DOHH2 (cell line): Measurements from ENCODE around the gene TNIP3.
"Not testable (repeated sequence)": the region's sequence is repeated elsewhere in the genome, so short reads cannot be mapped to it uniquely, and the experiment has no call there.

ENCODE experiments used
- H3F3A ChIP-seq: fragments of 200-600 bp; sonication (generic), shearing (Covaris generic); 2 replicates; pipeline ENCODE4 v1.6.0; 2016; ENCODE audit warnings: antibody characterized with exemption, mild to moderate bottlenecking; ENCODE audit not compliant: control insufficient read depth, insufficient read depth
- H3K27ac ChIP-seq: fragments of 200-600 bp; sonication (generic); 2 replicates; pipeline ENCODE4 v1.5.1; 2014; ENCODE audit warnings: low read depth, mild to moderate bottlenecking, low read length, moderate library complexity
- H3K27me3 ChIP-seq: fragments of 200-600 bp; sonication (generic); 2 replicates; pipeline ENCODE4 v1.6.1; 2014; ENCODE audit warnings: mild to moderate bottlenecking, low read length, mixed read lengths; ENCODE audit not compliant: control insufficient read depth
- H3K36me3 ChIP-seq: fragments of 200-600 bp; sonication (generic); 2 replicates; pipeline ENCODE4 v1.6.1; 2014; ENCODE audit warnings: mild to moderate bottlenecking, low read length, moderate library complexity, mixed read lengths; ENCODE audit not compliant: control insufficient read depth
- H3K4me1 ChIP-seq: fragments of 200-600 bp; sonication (generic); 2 replicates; pipeline ENCODE4 v1.6.1; 2014; ENCODE audit warnings: mild to moderate bottlenecking, low read length, mixed read lengths; ENCODE audit not compliant: control insufficient read depth
- H3K4me2 ChIP-seq: fragments of 200-600 bp; sonication (generic); 2 replicates; pipeline ENCODE4 v1.6.0; 2014; ENCODE audit warnings: mild to moderate bottlenecking, low read length, moderate library complexity
- H3K4me3 ChIP-seq: fragments of 200-600 bp; sonication (generic); 2 replicates; pipeline ENCODE4 v1.5.1; 2014; ENCODE audit warnings: mild to moderate bottlenecking, low read length, mixed read lengths
- H3K79me2 ChIP-seq: fragments of 200-600 bp; sonication (generic); 2 replicates; pipeline ENCODE4 v1.6.1; 2014; ENCODE audit warnings: mild to moderate bottlenecking, low read length, mixed read lengths; ENCODE audit not compliant: control insufficient read depth
- H3K9me2 ChIP-seq: fragments of 200-600 bp; sonication (generic); replicated peaks from 2 replicates; pipeline ENCODE4 v1.6.1; 2014; ENCODE audit warnings: mild to moderate bottlenecking, low read length, mixed read lengths; ENCODE audit not compliant: control insufficient read depth
- H3K9me3 ChIP-seq: fragments of 200-600 bp; sonication (generic); 2 replicates; pipeline ENCODE4 v1.6.1; 2014; ENCODE audit warnings: antibody characterized with exemption, low read length, mixed read lengths; ENCODE audit not compliant: control insufficient read depth, insufficient read depth
- H4K20me1 ChIP-seq: fragments of 200-600 bp; sonication (generic); 2 replicates; pipeline ENCODE4 v1.6.0; 2014; ENCODE audit warnings: low read depth, mild to moderate bottlenecking, antibody characterized with exemption, low read length, moderate library complexity; ENCODE audit not compliant: control insufficient read depth, insufficient read depth
- CTCF ChIP-seq: fragments of 200-600 bp; sonication (generic); IDR thresholded peaks from one replicate; pipeline ENCODE4 v1.5.1; 2014; ENCODE audit warnings: antibody characterized with exemption, mild to moderate bottlenecking, low read depth, low read length; ENCODE audit not compliant: poor library complexity, severe bottlenecking
- EZH2phosphoT487 ChIP-seq: fragments of 200-600 bp; sonication (generic); IDR thresholded peaks from 2 replicates; pipeline ENCODE4 v1.6.1; 2017; ENCODE audit warnings: borderline replicate concordance, mild to moderate bottlenecking, antibody characterized with exemption, low read length, moderate library complexity, mixed read lengths

TNIP3 gene

GRCh38 chr4:121177246-121178137 is 13.4 kb upstream of the TNIP3 start:
- Histone ChIP-seq H3K36me3 (no peaks in the 10 kb centered on the region), H3K4me2 (no peak overlapping the region), H4K20me1 (no peaks in the 10 kb centered on the region), H3K27ac (no peak overlapping the region), H3K4me1 (no peaks in the 10 kb centered on the region), H3K9me3 (no peaks in the 10 kb centered on the region), H3K27me3 (no peaks in the 10 kb centered on the region), H3F3A (no peaks in the 10 kb centered on the region), H3K9me2 (no peaks in the 10 kb centered on the region; the same call in 1 of the 2 replicates), H3K4me3 (no peak overlapping the region), H3K79me2 (no peaks in the 10 kb centered on the region)
- TF ChIP-seq EZH2phosphoT487 (no peak), CTCF (no peak)

DNA sequence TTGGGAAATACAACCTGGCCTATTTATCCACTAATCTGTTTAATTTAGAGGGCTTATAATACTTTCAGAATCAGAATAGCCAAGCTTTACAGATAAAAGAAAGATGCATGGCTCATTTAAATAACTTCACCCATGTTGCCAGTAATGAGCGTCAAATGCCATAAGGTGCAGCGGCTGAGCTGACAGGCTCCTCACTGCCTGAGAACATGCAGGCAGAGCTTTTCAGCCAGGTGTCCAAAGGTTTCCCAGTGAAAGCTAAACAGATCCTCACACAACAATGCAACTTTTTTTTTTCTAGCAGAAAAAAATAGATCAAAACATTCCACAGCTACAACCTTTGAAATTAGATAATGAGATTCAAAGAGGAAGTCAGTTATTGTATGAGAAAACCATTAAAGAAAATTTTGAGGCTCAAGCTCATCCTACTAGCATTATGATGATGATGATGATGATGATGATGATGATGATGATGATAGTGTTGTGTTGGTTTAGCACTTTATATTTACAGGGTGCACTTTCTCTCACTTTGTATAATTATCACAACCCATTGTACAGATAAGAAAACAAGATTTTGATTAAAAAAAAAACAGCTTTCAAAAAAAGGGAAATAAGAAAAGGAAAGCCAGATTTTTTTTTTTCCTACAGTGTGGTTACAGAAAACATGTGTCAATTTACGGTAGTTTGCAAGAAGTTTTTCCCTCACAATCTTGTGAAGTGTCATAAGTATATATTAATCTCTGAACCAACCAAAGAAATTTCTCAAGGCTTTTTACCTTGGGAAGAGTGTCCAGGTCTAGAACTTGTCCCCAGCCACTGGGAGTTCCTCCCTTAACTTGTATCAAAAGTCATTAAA is 12.2 kb upstream of the TNIP3 start:
- no peaks in the 10 kb centered on the region for H3K36me3 ChIP-seq
- H4K20me1 ChIP-seq, result no peaks in the 10 kb centered on the region
- TF ChIP-seq CTCF (no peak), EZH2phosphoT487 (no peak)
- H3K4me1 ChIP-seq, result no peaks in the 10 kb centered on the region
- no peaks in the 10 kb centered on the region for H3F3A ChIP-seq
- no peak overlapping the region for H3K4me2 ChIP-seq
- H3K79me2 ChIP-seq, result no peaks in the 10 kb centered on the region
- no peaks in the 10 kb centered on the region for H3K27me3 ChIP-seq
- no peaks in the 10 kb centered on the region for H3K9me3 ChIP-seq
- no peaks in the 10 kb centered on the region; the same call in 1 of the 2 replicates for H3K9me2 ChIP-seq
- H3K4me3 ChIP-seq, result no peak overlapping the region
- H3K27ac ChIP-seq, result no peak overlapping the region

GRCh38 chr4:121171477-121171876 is 7.4 kb upstream of the TNIP3 start:
- not testable (repeated sequence) for H4K20me1 ChIP-seq, H3K36me3 ChIP-seq, H3K79me2 ChIP-seq, H3F3A ChIP-seq, H3K27me3 ChIP-seq, H3K4me2 ChIP-seq, H3K4me1 ChIP-seq, H3K4me3 ChIP-seq, H3K9me2 ChIP-seq, H3K27ac ChIP-seq, H3K9me3 ChIP-seq
